OCI-LY3 (cell line): ENCODE data around the gene SH3GL3.

ENCODE experiments used
- H2AFZ ChIP-seq: fragments of 200-600, 300-600 bp; shearing (Covaris generic); 2 replicates; pipeline ENCODE4 v1.6.0; 2014; ENCODE audit warnings: antibody characterized with exemption, low read depth, low read length
- H3K27ac ChIP-seq: fragments of 200-600, 300-600 bp; sonication (generic); 2 replicates; pipeline ENCODE4 v1.5.1; 2014; ENCODE audit warnings: mild to moderate bottlenecking, low read length, moderate library complexity, mixed read lengths
- H3K27me3 ChIP-seq: fragments of 200-600, 300-600 bp; sonication (generic); 2 replicates; pipeline ENCODE4 v1.6.1; 2014; ENCODE audit warnings: low read depth, low read length, mixed read lengths
- H3K36me3 ChIP-seq: fragments of 200-600, 300-600 bp; sonication (generic); replicated peaks from 2 replicates; pipeline ENCODE3; 2014; ENCODE audit warnings: low read depth, low read length, mixed read lengths
- H3K4me1 ChIP-seq: fragments of 300-600, 200-600 bp; sonication (generic); 2 replicates; pipeline ENCODE4 v1.6.1; 2014; ENCODE audit warnings: low read length, mixed read lengths
- H3K4me2 ChIP-seq: fragments of 200-600, 300-600 bp; sonication (generic); 2 replicates; pipeline ENCODE4 v1.6.1; 2014; ENCODE audit warnings: low read length, mixed read lengths
- H3K4me3 ChIP-seq: fragments of 300-600, 200-600 bp; sonication (generic); 2 replicates; pipeline ENCODE4 v1.5.1; 2014; ENCODE audit warnings: antibody characterized with exemption, mild to moderate bottlenecking, low read length, moderate library complexity
- H3K79me2 ChIP-seq: fragments of 300-600, 200-600 bp; shearing (Covaris generic); 2 replicates; pipeline ENCODE4 v1.6.1; 2014; ENCODE audit warnings: mild to moderate bottlenecking, low read length, mixed read lengths
- H3K9ac ChIP-seq: fragments of 300-600, 200-600 bp; shearing (Covaris generic); 2 replicates; pipeline ENCODE4 v1.6.0; 2014; ENCODE audit warnings: mild to moderate bottlenecking, low read length, moderate library complexity
- H3K9me3 ChIP-seq: fragments of 200-600, 300-600 bp; shearing (Covaris generic); 2 replicates; pipeline ENCODE4 v1.6.1; 2014; ENCODE audit warnings: low read length, mixed read lengths; ENCODE audit not compliant: insufficient read depth
- H4K20me1 ChIP-seq: fragments of 200-600, 300-600 bp; sonication (generic); 2 replicates; pipeline ENCODE4 v1.6.1; 2016; ENCODE audit warnings: low read length, mixed read lengths; ENCODE audit not compliant: insufficient read depth
- EZH2phosphoT487 ChIP-seq: fragments of 200-600 bp; shearing (Covaris generic); IDR thresholded peaks from 2 replicates; pipeline ENCODE4 v1.6.1; 2018; ENCODE audit warnings: antibody characterized with exemption, mixed run types, low read depth
- TF ChIP-seq, protein P1 (sequence below): fragments of 200-600, 300-600 bp; sonication (generic); IDR thresholded peaks from 2 replicates; pipeline ENCODE4 v1.5.1; 2014; ENCODE audit warnings: antibody characterized with exemption, low read length, low read depth

SH3GL3 gene

GRCh38 chr15:83489690-83490089, 42.5 kb downstream of the SH3GL3 start:
- H3K27me3 ChIP-seq: peaks cover 32% of the 10 kb centered on the region; the same call in 1 of the 2 replicates
- H3K79me2 ChIP-seq: no peaks in the 10 kb centered on the region
- H3K4me2 ChIP-seq: no peak overlapping the region
- no peak overlapping the region for H3K4me3 ChIP-seq
- H3K4me1 ChIP-seq: no peaks in the 10 kb centered on the region
- no peak for TF ChIP-seq EZH2phosphoT487
- TF ChIP-seq, protein P1, sequence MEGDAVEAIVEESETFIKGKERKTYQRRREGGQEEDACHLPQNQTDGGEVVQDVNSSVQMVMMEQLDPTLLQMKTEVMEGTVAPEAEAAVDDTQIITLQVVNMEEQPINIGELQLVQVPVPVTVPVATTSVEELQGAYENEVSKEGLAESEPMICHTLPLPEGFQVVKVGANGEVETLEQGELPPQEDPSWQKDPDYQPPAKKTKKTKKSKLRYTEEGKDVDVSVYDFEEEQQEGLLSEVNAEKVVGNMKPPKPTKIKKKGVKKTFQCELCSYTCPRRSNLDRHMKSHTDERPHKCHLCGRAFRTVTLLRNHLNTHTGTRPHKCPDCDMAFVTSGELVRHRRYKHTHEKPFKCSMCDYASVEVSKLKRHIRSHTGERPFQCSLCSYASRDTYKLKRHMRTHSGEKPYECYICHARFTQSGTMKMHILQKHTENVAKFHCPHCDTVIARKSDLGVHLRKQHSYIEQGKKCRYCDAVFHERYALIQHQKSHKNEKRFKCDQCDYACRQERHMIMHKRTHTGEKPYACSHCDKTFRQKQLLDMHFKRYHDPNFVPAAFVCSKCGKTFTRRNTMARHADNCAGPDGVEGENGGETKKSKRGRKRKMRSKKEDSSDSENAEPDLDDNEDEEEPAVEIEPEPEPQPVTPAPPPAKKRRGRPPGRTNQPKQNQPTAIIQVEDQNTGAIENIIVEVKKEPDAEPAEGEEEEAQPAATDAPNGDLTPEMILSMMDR: no peak
- H3K9ac ChIP-seq: no peak overlapping the region
- no peak overlapping the region for H3K27ac ChIP-seq
- H2AFZ ChIP-seq: no peak overlapping the region
- H4K20me1 ChIP-seq: no peaks in the 10 kb centered on the region
- no peaks in the 10 kb centered on the region for H3K9me3 ChIP-seq
- no peaks in the 10 kb centered on the region for H3K36me3 ChIP-seq

DNA sequence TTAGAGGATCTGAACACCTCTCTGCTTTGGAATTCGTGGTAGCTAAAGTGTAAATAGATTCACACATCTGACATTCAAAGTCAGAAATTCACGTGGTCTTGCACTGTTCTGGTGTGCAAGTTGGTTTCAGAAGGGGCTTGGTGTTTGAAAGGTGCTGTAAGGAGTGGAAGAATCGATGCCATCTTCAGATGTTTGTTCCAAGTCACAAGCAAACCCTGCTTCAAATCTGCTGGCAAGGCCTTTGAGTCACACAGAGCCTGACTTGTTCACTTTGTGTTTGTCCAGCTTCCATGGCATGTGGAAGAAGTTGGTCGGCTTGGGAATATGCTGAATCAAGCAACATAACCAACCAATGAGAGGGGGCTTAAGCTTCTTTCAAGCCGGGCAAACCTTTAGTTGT, 44.3 kb downstream of the SH3GL3 start:
- Histone ChIP-seq H3K4me2 (no peak overlapping the region), H3K36me3 (no peaks in the 10 kb centered on the region), H3K27ac (no peak overlapping the region), H3K4me1 (no peaks in the 10 kb centered on the region), H3K9me3 (no peaks in the 10 kb centered on the region), H3K9ac (no peak overlapping the region), H2AFZ (no peak overlapping the region), H3K4me3 (no peak overlapping the region), H4K20me1 (no peaks in the 10 kb centered on the region), H3K79me2 (no peaks in the 10 kb centered on the region), H3K27me3 (peaks cover 28% of the 10 kb centered on the region; the same call in 1 of the 2 replicates)
- TF ChIP-seq EZH2phosphoT487: no peak
- TF ChIP-seq, protein P1: no peak

DNA sequence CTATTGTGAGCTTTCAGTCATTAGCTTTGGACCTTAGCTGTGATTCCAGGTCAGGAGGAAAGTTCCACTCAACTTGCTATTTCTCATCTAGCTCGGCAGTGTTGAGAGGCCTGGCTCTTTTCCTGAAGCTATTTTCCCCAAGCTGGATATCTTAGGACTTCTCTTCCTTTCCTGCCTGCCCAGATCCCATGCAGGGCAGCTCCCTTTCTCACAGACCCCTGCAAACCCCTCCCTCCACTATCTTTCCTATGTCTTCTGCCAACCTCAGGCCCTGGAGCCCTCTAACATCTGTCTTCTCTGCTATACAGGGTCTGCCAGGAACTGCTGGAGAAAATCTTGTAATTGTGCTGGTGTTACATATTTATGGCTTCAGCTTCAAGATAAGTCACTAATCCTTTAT, 49.6 kb downstream of the SH3GL3 start:
- H3K9ac ChIP-seq: no peak overlapping the region
- no peak overlapping the region for H3K4me2 ChIP-seq
- TF ChIP-seq, protein P1: no peak
- TF ChIP-seq EZH2phosphoT487: no peak
- no peaks in the 10 kb centered on the region for H3K9me3 ChIP-seq
- H3K4me1 ChIP-seq: no peaks in the 10 kb centered on the region
- H3K79me2 ChIP-seq: no peaks in the 10 kb centered on the region
- H4K20me1 ChIP-seq: no peaks in the 10 kb centered on the region
- no peak overlapping the region for H3K27ac ChIP-seq
- H2AFZ ChIP-seq: no peak overlapping the region
- H3K27me3 ChIP-seq: peaks cover under 1% of the 10 kb centered on the region; the same call in 1 of the 2 replicates
- no peak overlapping the region for H3K4me3 ChIP-seq
- H3K36me3 ChIP-seq: no peaks in the 10 kb centered on the region

DNA sequence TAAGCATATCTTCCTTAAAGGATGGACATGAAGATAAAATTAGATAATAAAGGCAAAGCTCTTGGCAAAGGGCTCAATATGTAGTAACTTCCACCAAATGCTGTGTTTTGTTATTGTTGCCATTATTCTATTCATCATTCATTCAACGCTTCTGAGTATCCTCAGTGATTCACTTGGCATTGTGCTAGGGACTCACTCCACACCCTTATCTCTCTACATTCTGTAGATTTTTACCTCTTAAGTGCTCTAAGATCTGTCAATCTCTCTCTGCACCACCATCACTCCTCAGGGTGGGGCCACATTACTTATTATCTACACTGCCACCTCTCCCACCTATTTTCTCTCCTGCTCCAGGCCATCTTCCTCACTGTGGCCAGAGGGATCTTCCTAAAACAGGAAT, 51.2 kb downstream of the SH3GL3 start:
- H3K27ac ChIP-seq: no peak overlapping the region
- H3K9me3 ChIP-seq: no peaks in the 10 kb centered on the region
- H3K4me2 ChIP-seq: no peak overlapping the region

More for the DNA sequence above, 51.2 kb downstream of the SH3GL3 start:
- H2AFZ ChIP-seq: no peak overlapping the region
- no peak overlapping the region for H3K9ac ChIP-seq
- no peaks in the 10 kb centered on the region for H3K79me2 ChIP-seq
- H3K27me3 ChIP-seq: no peaks in the 10 kb centered on the region
- TF ChIP-seq, protein P1: no peak
- TF ChIP-seq EZH2phosphoT487: no peak
- no peak overlapping the region for H3K4me3 ChIP-seq
- H3K4me1 ChIP-seq: no peaks in the 10 kb centered on the region
- H4K20me1 ChIP-seq: no peaks in the 10 kb centered on the region
- H3K36me3 ChIP-seq: no peaks in the 10 kb centered on the region
